ENCODE data around the gene SPRED2.

GRCh38 chr2:65471409-65471808 lies 39.0 kb upstream of the SPRED2 start:
- TF ChIP-seq CTCF (IDR thresholded peaks at IDR 0.05) = no peak
- TF ChIP-seq POLR2A (IDR thresholded peaks at IDR 0.05) = no peak

All from tibial nerve (tissue), 3 donors.